HCT116 (cell line): ENCODE data around the gene GGT7. TPM values are rescaled to one million over a fixed set of nuclear protein-coding genes. Genes with fewer than 3 reads are reported as not detected.

Source experiments
- ATAC-seq: fragments of 200-7000 bp; cut with Tn5 transposase; 2 replicates; pipeline ENCODE4 v1.9.1; 2020; ENCODE audit warnings: mild to moderate bottlenecking, moderate library complexity
- BruUV-seq: library from RNA; stranded (reverse); fragments of 400-500 nt; replicated peaks from 2 replicates; lab custom pipeline; 2021; lab: Mats Ljungman, UMichigan
- CTCF ChIA-PET: fragments of 300-600 bp; sonication (Branson Sonifier 250); formaldehyde crosslinking; loops from one replicate; lab custom pipeline; 2021; ENCODE audit warnings: antibody characterized with exemption; lab: Charles Lee
- POLR2A ChIA-PET: fragments of 300-600, 350-600 bp; sonication (Branson Sonifier 250); formaldehyde crosslinking; loops from one replicate; lab custom pipeline; 2021; ENCODE audit warnings: antibody characterized with exemption; lab: Charles Lee
- RAD21 ChIA-PET, 2 experiments: fragments of 300-600 bp; sonication (Branson Sonifier 250); formaldehyde crosslinking; loops; one replicate each; lab custom pipeline; 2023; ENCODE audit warnings: low total read pairs in 2 of 2; ENCODE audit not compliant: uncharacterized antibody in 2 of 2, unreplicated experiment in 2 of 2, low non-redundant PET in 1 of 2; lab: Charles Lee
- DNase-seq: peaks from one replicate; pipeline ENCODE4 v3.0.0-alpha.2; 2010; ENCODE audit warnings: low read depth, low spot score
- H2AFZ ChIP-seq: fragments of 200-600 bp; shearing (Covaris generic), sonication (generic); 2 replicates; pipeline ENCODE4 v1.6.1; 2017; ENCODE audit warnings: low read depth, mixed run types, mixed read lengths, antibody characterized with exemption, low read length; ENCODE audit not compliant: poor library complexity, severe bottlenecking
- H3K27ac ChIP-seq: 2 replicates; pipeline ENCODE4 v1.5.1; 2012; ENCODE audit warnings: low read depth, low read length
- H3K27me3 ChIP-seq: fragments of 200-600 bp; sonication (generic); 2 replicates; pipeline ENCODE4 v1.6.1; 2016; ENCODE audit warnings: mixed run types, low read length, mixed read lengths; ENCODE audit not compliant: insufficient read depth
- H3K36me3 ChIP-seq, 2 experiments: fragments of 200-500 bp in 1 of 2; fragments of 200-600 bp in 1 of 2; sonication (Bioruptor generic) in 1 of 2; sonication (generic) in 1 of 2; 2 replicates each; pipeline versions ENCODE4 v1.5.1 to v1.6.1; 2014 to 2016; ENCODE audit warnings: low read length in 2 of 2, inconsistent platforms in 1 of 2, mixed read lengths in 1 of 2, mixed run types in 1 of 2; ENCODE audit not compliant: insufficient read depth in 2 of 2, control insufficient read depth in 1 of 2
- H3K4me1 ChIP-seq, 2 experiments: fragments of 200-600 bp in 1 of 2; sonication (generic) in 1 of 2; 2 replicates each; pipeline versions ENCODE4 v1.5.1 to v1.6.1; 2012 to 2017; ENCODE audit warnings: low read length in 2 of 2, inconsistent platforms in 1 of 2, mild to moderate bottlenecking in 1 of 2, mixed read lengths in 1 of 2, mixed run types in 1 of 2, moderate library complexity in 1 of 2; ENCODE audit not compliant: insufficient read depth in 2 of 2, control insufficient read depth in 1 of 2
- H3K4me2 ChIP-seq: fragments of 200-600 bp; sonication (generic); 2 replicates; pipeline ENCODE4 v1.6.1; 2017; ENCODE audit warnings: mixed run types, low read length, mixed read lengths
- H3K4me3 ChIP-seq, 2 experiments: fragments of 200-600 bp in 1 of 2; sonication (generic) in 1 of 2; replicated peaks in 1 of 2; 2 replicates each; pipeline ENCODE4 v1.5.1; 2011 to 2016; ENCODE audit warnings: low read length in 2 of 2, control low read depth in 1 of 2, low read depth in 1 of 2, mild to moderate bottlenecking in 1 of 2, mixed read lengths in 1 of 2, mixed run types in 1 of 2
- H3K79me2 ChIP-seq: fragments of 200-600 bp; sonication (generic); 2 replicates; pipeline ENCODE4 v1.6.1; 2017; ENCODE audit warnings: mild to moderate bottlenecking, mixed run types, low read length, moderate library complexity, mixed read lengths; ENCODE audit not compliant: insufficient read depth
- H3K9ac ChIP-seq: fragments of 200-600 bp; sonication (generic); 2 replicates; pipeline ENCODE4 v1.6.1; 2016; ENCODE audit warnings: low read length, mixed read lengths
- H3K9me2 ChIP-seq: fragments of 200-600 bp; sonication (generic), shearing (Covaris generic); 2 replicates; pipeline ENCODE4 v1.6.1; 2017; ENCODE audit warnings: mixed run types, mild to moderate bottlenecking, moderate library complexity; ENCODE audit not compliant: insufficient read depth
- H3K9me3 ChIP-seq, 2 experiments: fragments of 200-500 bp in 1 of 2; fragments of 200-600 bp in 1 of 2; sonication (Bioruptor generic) in 1 of 2; sonication (generic) in 1 of 2; 2 replicates each; pipeline ENCODE4 v1.6.1; 2014 to 2017; ENCODE audit warnings: low read length in 2 of 2, mixed read lengths in 2 of 2, inconsistent platforms in 1 of 2, low read depth in 1 of 2, mild to moderate bottlenecking in 1 of 2, mixed run types in 1 of 2, moderate library complexity in 1 of 2; ENCODE audit not compliant: control insufficient read depth in 1 of 2, insufficient read depth in 1 of 2
- H4K20me1 ChIP-seq: fragments of 200-600 bp; sonication (generic), shearing (Covaris generic); 2 replicates; pipeline ENCODE4 v1.6.1; 2017; ENCODE audit warnings: mixed run types, mild to moderate bottlenecking, moderate library complexity; ENCODE audit not compliant: insufficient read depth
- CEBPB ChIP-seq: IDR thresholded peaks from 2 replicates; pipeline ENCODE4 v1.6.1; 2012; ENCODE audit warnings: low read depth
- EGR1 ChIP-seq: IDR thresholded peaks from 2 replicates; pipeline ENCODE4 v1.6.1; 2012; ENCODE audit warnings: low read depth
- JUND ChIP-seq: IDR thresholded peaks from 2 replicates; pipeline ENCODE4 v1.6.1; 2012
- POLR2A ChIP-seq: IDR thresholded peaks from 2 replicates; pipeline ENCODE4 v1.7.0; 2011; ENCODE audit warnings: borderline replicate concordance; ENCODE audit not compliant: insufficient read depth, insufficient read length; ENCODE audit errors: extremely low read depth
- POLR2AphosphoS5 ChIP-seq: IDR thresholded peaks from 2 replicates; pipeline ENCODE4 v1.6.1; 2011; ENCODE audit warnings: mild to moderate bottlenecking, low read depth, low read length, moderate library complexity
- SIN3A ChIP-seq: IDR thresholded peaks from 2 replicates; pipeline ENCODE4 v1.6.1; 2012; ENCODE audit warnings: low read depth
- TCF7L2 ChIP-seq: IDR thresholded peaks from 2 replicates; pipeline ENCODE4 v1.7.0; 2011; ENCODE audit warnings: borderline replicate concordance, inconsistent platforms; ENCODE audit not compliant: insufficient read depth, insufficient read length; ENCODE audit errors: extremely low read depth
- YY1 ChIP-seq: IDR thresholded peaks from 2 replicates; pipeline ENCODE4 v1.6.1; 2011; ENCODE audit warnings: low read length, low read depth, moderate library complexity, mild to moderate bottlenecking; ENCODE audit not compliant: insufficient replicate concordance; ENCODE audit errors: extremely low read depth
- ZFX ChIP-seq: fragments of 450-650 bp; IDR thresholded peaks from 2 replicates; pipeline ENCODE4 v1.6.1; 2017
- intact Hi-C: fragments of 100-400 bp; cut with micrococcal nuclease; formaldehyde crosslinking; loops from 2 replicates; pipeline ENCODE4 v1.10.0; 2022
- total RNA-seq: library from RNA; stranded (reverse); gene quantifications from one replicate; pipeline ENCODE4 v1.2.1, GENCODE V29; 2021; ENCODE audit not compliant: unreplicated experiment
- TF ChIP-seq, protein P1 (sequence below): IDR thresholded peaks from 2 replicates; pipeline ENCODE4 v1.6.1; 2012
- TF ChIP-seq, protein P2 (sequence below), 3 experiments: fragments of 200-600 bp in 1 of 3; sonication (generic) in 1 of 3; IDR thresholded peaks in 2 of 3; conservative IDR thresholded peaks in 1 of 3; 2 replicates each; pipeline ENCODE4 v1.5.1; 2012 to 2017; ENCODE audit warnings: low read depth in 2 of 3, low read length in 2 of 3, antibody characterized with exemption in 1 of 3, borderline replicate concordance in 1 of 3, control low read depth in 1 of 3, mild to moderate bottlenecking in 1 of 3, mixed read lengths in 1 of 3, mixed run types in 1 of 3, moderate library complexity in 1 of 3; ENCODE audit not compliant: insufficient read depth in 1 of 3
- TF ChIP-seq, protein P3 (sequence below): IDR thresholded peaks from 2 replicates; pipeline ENCODE4 v1.6.1; 2012; ENCODE audit warnings: low read depth

The GGT7 gene
- total RNA-seq, 1 experiment from 2014 or later: 9.4 TPM

DNA sequence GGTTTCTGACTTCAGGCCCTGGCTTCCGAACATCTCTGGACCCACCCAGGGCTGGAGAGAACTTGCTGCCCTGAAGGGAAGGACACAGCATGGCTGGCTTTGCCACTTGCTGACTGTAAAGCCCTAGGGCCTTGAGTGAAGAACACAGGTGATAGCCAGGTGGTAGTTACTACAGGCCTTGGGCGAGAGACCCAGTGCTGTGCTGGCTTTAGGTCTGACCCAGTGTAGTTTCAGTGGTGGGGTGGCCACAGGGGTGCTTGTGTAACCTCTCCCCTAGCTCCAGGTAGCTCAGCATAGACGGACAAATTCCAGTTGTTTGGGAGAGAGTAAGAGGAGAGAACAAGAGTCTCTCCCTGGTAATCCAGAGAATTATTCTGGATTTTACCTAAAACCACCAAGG, 74.3 kb downstream of the GGT7 start:
- ChIA-PET RAD21 (no interaction called here), CTCF (no interaction called here), POLR2A (no interaction called here)
- Histone ChIP-seq H3K79me2 (peaks cover 66% of the 10 kb centered on the region), H3K27ac (no peak overlapping the region), H2AFZ (no peak overlapping the region), H3K27me3 (no peaks in the 10 kb centered on the region), H3K4me2 (no peak overlapping the region), H3K9me2 (no peaks in the 10 kb centered on the region), H3K9me3 (no peaks in the 10 kb centered on the region), H3K4me3 (no peak overlapping the region), H3K9ac (no peak overlapping the region), H3K36me3 (no peaks in the 10 kb centered on the region), H3K4me1 (peaks cover 4 to 7% of the 10 kb centered on the region in 2 experiments), H4K20me1 (no peaks in the 10 kb centered on the region)
- TF ChIP-seq EGR1 (no peak), POLR2A (no peak), ZFX (no peak), TCF7L2 (no peak), POLR2AphosphoS5 (no peak), SIN3A (no peak), JUND (no peak), YY1 (no peak), CEBPB (no peak)
- TF ChIP-seq, protein P1, sequence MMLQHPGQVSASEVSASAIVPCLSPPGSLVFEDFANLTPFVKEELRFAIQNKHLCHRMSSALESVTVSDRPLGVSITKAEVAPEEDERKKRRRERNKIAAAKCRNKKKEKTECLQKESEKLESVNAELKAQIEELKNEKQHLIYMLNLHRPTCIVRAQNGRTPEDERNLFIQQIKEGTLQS: no peak
- TF ChIP-seq, protein P2, sequence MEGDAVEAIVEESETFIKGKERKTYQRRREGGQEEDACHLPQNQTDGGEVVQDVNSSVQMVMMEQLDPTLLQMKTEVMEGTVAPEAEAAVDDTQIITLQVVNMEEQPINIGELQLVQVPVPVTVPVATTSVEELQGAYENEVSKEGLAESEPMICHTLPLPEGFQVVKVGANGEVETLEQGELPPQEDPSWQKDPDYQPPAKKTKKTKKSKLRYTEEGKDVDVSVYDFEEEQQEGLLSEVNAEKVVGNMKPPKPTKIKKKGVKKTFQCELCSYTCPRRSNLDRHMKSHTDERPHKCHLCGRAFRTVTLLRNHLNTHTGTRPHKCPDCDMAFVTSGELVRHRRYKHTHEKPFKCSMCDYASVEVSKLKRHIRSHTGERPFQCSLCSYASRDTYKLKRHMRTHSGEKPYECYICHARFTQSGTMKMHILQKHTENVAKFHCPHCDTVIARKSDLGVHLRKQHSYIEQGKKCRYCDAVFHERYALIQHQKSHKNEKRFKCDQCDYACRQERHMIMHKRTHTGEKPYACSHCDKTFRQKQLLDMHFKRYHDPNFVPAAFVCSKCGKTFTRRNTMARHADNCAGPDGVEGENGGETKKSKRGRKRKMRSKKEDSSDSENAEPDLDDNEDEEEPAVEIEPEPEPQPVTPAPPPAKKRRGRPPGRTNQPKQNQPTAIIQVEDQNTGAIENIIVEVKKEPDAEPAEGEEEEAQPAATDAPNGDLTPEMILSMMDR (IDR thresholded peaks at IDR 0.05 in 2 of 3, conservative IDR thresholded peaks at IDR 0.05 in 1 of 3; ENCODE audit: borderline replicate concordance in 1 of 3, insufficient read depth in 1 of 3, low read depth in 2 of 3, low read length in 2 of 3): no peak
- TF ChIP-seq, protein P3, sequence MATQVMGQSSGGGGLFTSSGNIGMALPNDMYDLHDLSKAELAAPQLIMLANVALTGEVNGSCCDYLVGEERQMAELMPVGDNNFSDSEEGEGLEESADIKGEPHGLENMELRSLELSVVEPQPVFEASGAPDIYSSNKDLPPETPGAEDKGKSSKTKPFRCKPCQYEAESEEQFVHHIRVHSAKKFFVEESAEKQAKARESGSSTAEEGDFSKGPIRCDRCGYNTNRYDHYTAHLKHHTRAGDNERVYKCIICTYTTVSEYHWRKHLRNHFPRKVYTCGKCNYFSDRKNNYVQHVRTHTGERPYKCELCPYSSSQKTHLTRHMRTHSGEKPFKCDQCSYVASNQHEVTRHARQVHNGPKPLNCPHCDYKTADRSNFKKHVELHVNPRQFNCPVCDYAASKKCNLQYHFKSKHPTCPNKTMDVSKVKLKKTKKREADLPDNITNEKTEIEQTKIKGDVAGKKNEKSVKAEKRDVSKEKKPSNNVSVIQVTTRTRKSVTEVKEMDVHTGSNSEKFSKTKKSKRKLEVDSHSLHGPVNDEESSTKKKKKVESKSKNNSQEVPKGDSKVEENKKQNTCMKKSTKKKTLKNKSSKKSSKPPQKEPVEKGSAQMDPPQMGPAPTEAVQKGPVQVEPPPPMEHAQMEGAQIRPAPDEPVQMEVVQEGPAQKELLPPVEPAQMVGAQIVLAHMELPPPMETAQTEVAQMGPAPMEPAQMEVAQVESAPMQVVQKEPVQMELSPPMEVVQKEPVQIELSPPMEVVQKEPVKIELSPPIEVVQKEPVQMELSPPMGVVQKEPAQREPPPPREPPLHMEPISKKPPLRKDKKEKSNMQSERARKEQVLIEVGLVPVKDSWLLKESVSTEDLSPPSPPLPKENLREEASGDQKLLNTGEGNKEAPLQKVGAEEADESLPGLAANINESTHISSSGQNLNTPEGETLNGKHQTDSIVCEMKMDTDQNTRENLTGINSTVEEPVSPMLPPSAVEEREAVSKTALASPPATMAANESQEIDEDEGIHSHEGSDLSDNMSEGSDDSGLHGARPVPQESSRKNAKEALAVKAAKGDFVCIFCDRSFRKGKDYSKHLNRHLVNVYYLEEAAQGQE: no peak
- DNase-seq (no peak), ATAC-seq (no peak)
- intact Hi-C loops: no loop called here
- no TSS peak for BruUV-seq
